NT2/D1 (cell line): Measurements from ENCODE around the gene MIX23.

Source experiments
- SUZ12 ChIP-seq: IDR thresholded peaks from 2 replicates; pipeline ENCODE4 v1.6.1; 2011; ENCODE audit not compliant: insufficient read length, insufficient read depth; ENCODE audit errors: extremely low read depth
- YY1 ChIP-seq: IDR thresholded peaks from 2 replicates; pipeline ENCODE4 v1.6.1; 2011; ENCODE audit not compliant: insufficient read length, insufficient read depth

DNA sequence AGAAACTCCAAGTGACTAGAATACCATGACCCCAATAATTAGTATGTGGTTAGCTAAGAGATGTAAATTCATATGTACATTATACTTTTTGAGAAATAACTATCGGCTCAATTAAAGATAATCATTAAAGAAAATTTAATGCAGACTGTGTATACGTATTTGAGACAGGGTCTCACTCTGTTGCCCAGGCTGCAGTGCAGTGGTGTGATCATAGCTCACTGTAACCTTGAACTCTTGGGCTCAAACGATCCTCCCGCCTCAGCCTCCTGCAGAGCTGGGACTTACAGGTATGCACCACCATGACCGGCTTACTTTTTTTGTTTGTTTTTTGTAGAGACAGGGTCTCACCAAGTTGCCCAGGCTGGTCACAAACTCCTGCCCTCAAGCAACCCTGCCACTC lies 66.7 kb downstream of the MIX23 start:
- TF ChIP-seq YY1 (no peak), SUZ12 (no peak)
